ENCODE results near the gene PPP2R5D.

The PPP2R5D gene

GRCh38 chr6:43052842-43053544 is 68.6 kb downstream of the PPP2R5D start:
- DNase-seq: peak; percentile 54

GRCh38 chr6:43053545-43054205 is 69.3 kb downstream of the PPP2R5D start, which contains the start of gene CUL7:
TSS of gene CUL7 (minus strand) at chr6:43053851. CDS start at chr6:43052788, 1,063 bp downstream.
- Histone ChIP-seq H3K23ac (ENCODE audit: low read length) (peak within 1 kb of the TSS; percentile 83), H3K36me3 (ENCODE audit: control insufficient read depth, insufficient read depth, low read length) (peaks cover 2% of the 10 kb centered on the region), H2AK5ac (ENCODE audit: low read length) (peak within 1 kb of the TSS; percentile 68), H3K27ac (ENCODE audit: low read depth, low read length) (peak within 1 kb of the TSS; percentile 81), H3K18ac (ENCODE audit: low read length) (peak within 1 kb of the TSS; percentile 54), H3K79me1 (ENCODE audit: low read length) (peaks cover 21% of the 10 kb centered on the region), H3K9ac (ENCODE audit: low read length) (peak within 1 kb of the TSS; percentile 98), H4K5ac (ENCODE audit: low read length) (no peak within 1 kb of the TSS), H2BK5ac (ENCODE audit: low read length) (peak within 1 kb of the TSS; percentile 90), H2BK15ac (replicated peaks; ENCODE audit: low read depth) (no peak within 1 kb of the TSS), H3K79me2 (ENCODE audit: control insufficient read depth, insufficient read depth, low read length) (peaks cover 12% of the 10 kb centered on the region), H2BK120ac (ENCODE audit: low read depth, low read length) (no peak within 1 kb of the TSS), H3K4me1 (ENCODE audit: control insufficient read depth, low read depth, low read length) (peaks cover 8% of the 10 kb centered on the region), H4K8ac (ENCODE audit: low read depth, low read length) (no peak within 1 kb of the TSS), H3K4ac (ENCODE audit: low read depth, low read length) (peak within 1 kb of the TSS; percentile 95), H3K4me3 (ENCODE audit: low read length) (peak within 1 kb of the TSS; percentile 73), H3K56ac (ENCODE audit: low read length) (peak within 1 kb of the TSS; percentile 94), H3K4me2 (ENCODE audit: low read length) (peak within 1 kb of the TSS; percentile 89), H3K27me3 (ENCODE audit: insufficient read depth, low read length, poor library complexity) (no peaks in the 10 kb centered on the region)
- WGBS (ENCODE audit: extremely low coverage, insufficient coverage, low lambda C conversion rate): 100% methylated on average over 1 of the region's 45 CpGs
- peak; percentile 96 for DNase-seq

More at GRCh38 chr6:43052842-43053544, 68.6 kb downstream of the PPP2R5D start:
- peak overlapping the region; percentile 94 for H3K56ac ChIP-seq (ENCODE audit: low read length)
- peak overlapping the region; percentile 90 for H2BK5ac ChIP-seq (ENCODE audit: low read length)
- H2BK15ac ChIP-seq (replicated peaks; ENCODE audit: low read depth): no peak overlapping the region
- H3K9ac ChIP-seq (ENCODE audit: low read length): peak overlapping the region; percentile 98
- peak overlapping the region; percentile 73 for H3K4me3 ChIP-seq (ENCODE audit: low read length)
- H3K23ac ChIP-seq (ENCODE audit: low read length): peak overlapping the region; percentile 83
- H2AK5ac ChIP-seq (ENCODE audit: low read length): peak overlapping the region; percentile 68
- peak overlapping the region; percentile 89 for H3K4me2 ChIP-seq (ENCODE audit: low read length)
- H4K5ac ChIP-seq (ENCODE audit: low read length): no peak overlapping the region
- peak overlapping the region; percentile 54 for H3K18ac ChIP-seq (ENCODE audit: low read length)
- H3K79me2 ChIP-seq (ENCODE audit: control insufficient read depth, insufficient read depth, low read length): peaks cover 5% of the 10 kb centered on the region
- peak overlapping the region; percentile 95 for H3K4ac ChIP-seq (ENCODE audit: low read depth, low read length)
- H3K79me1 ChIP-seq (ENCODE audit: low read length): peaks cover 14% of the 10 kb centered on the region
- peaks cover 2% of the 10 kb centered on the region for H3K36me3 ChIP-seq (ENCODE audit: control insufficient read depth, insufficient read depth, low read length)
- H3K27ac ChIP-seq (ENCODE audit: low read depth, low read length): peak overlapping the region; percentile 81
- no peaks in the 10 kb centered on the region for H3K27me3 ChIP-seq (ENCODE audit: insufficient read depth, low read length, poor library complexity)
- no peak overlapping the region for H2BK120ac ChIP-seq (ENCODE audit: low read depth, low read length)
- peaks cover 4% of the 10 kb centered on the region for H3K4me1 ChIP-seq (ENCODE audit: control insufficient read depth, low read depth, low read length)
- no peak overlapping the region for H4K8ac ChIP-seq (ENCODE audit: low read depth, low read length)
- WGBS (ENCODE audit: extremely low coverage, insufficient coverage, low lambda C conversion rate): no CpG with 5 or more reads among the region's 22 CpGs

GRCh38 chr6:43054206-43054943 is 70.0 kb downstream of the PPP2R5D start:
- H3K4me3 ChIP-seq (ENCODE audit: low read length): no peak overlapping the region
- no peak overlapping the region for H3K56ac ChIP-seq (ENCODE audit: low read length)
- H3K18ac ChIP-seq (ENCODE audit: low read length): no peak overlapping the region
- H4K8ac ChIP-seq (ENCODE audit: low read depth, low read length): no peak overlapping the region
- WGBS (ENCODE audit: extremely low coverage, insufficient coverage, low lambda C conversion rate): no CpG with 5 or more reads among the region's 17 CpGs
- H3K4me1 ChIP-seq (ENCODE audit: control insufficient read depth, low read depth, low read length): peaks cover 8% of the 10 kb centered on the region
- no peak overlapping the region for H2BK120ac ChIP-seq (ENCODE audit: low read depth, low read length)
- peaks cover 2% of the 10 kb centered on the region for H3K36me3 ChIP-seq (ENCODE audit: control insufficient read depth, insufficient read depth, low read length)
- no peak overlapping the region for H2AK5ac ChIP-seq (ENCODE audit: low read length)
- H2BK15ac ChIP-seq (replicated peaks; ENCODE audit: low read depth): no peak overlapping the region
- H3K9ac ChIP-seq (ENCODE audit: low read length): peak overlapping the region; percentile 39
- H3K4ac ChIP-seq (ENCODE audit: low read depth, low read length): no peak overlapping the region
- DNase-seq: no peak
- peaks cover 16% of the 10 kb centered on the region for H3K79me2 ChIP-seq (ENCODE audit: control insufficient read depth, insufficient read depth, low read length)
- H3K4me2 ChIP-seq (ENCODE audit: low read length): no peak overlapping the region
- peaks cover 24% of the 10 kb centered on the region for H3K79me1 ChIP-seq (ENCODE audit: low read length)
- H2BK5ac ChIP-seq (ENCODE audit: low read length): no peak overlapping the region
- H3K27ac ChIP-seq (ENCODE audit: low read depth, low read length): no peak overlapping the region
- H3K23ac ChIP-seq (ENCODE audit: low read length): no peak overlapping the region
- H3K27me3 ChIP-seq (ENCODE audit: insufficient read depth, low read length, poor library complexity): no peaks in the 10 kb centered on the region
- H4K5ac ChIP-seq (ENCODE audit: low read length): no peak overlapping the region

GRCh38 chr6:43055966-43056365 is 71.6 kb downstream of the PPP2R5D start:
- Histone ChIP-seq H3K36me3 (ENCODE audit: control insufficient read depth, insufficient read depth, low read length) (no peaks in the 10 kb centered on the region), H3K4me1 (ENCODE audit: control insufficient read depth, low read depth, low read length) (peaks cover 10% of the 10 kb centered on the region), H2AK5ac (ENCODE audit: low read length) (no peak overlapping the region), H4K8ac (ENCODE audit: low read depth, low read length) (no peak overlapping the region), H2BK5ac (ENCODE audit: low read length) (no peak overlapping the region), H3K79me2 (ENCODE audit: control insufficient read depth, insufficient read depth, low read length) (peaks cover 16% of the 10 kb centered on the region), H3K27ac (ENCODE audit: low read depth, low read length) (no peak overlapping the region), H3K23ac (ENCODE audit: low read length) (no peak overlapping the region), H3K79me1 (ENCODE audit: low read length) (peaks cover 26% of the 10 kb centered on the region), H3K4ac (ENCODE audit: low read depth, low read length) (no peak overlapping the region), H3K4me2 (ENCODE audit: low read length) (no peak overlapping the region), H4K5ac (ENCODE audit: low read length) (no peak overlapping the region), H3K9ac (ENCODE audit: low read length) (no peak overlapping the region), H2BK120ac (ENCODE audit: low read depth, low read length) (no peak overlapping the region), H3K56ac (ENCODE audit: low read length) (no peak overlapping the region), H2BK15ac (replicated peaks; ENCODE audit: low read depth) (no peak overlapping the region), H3K27me3 (ENCODE audit: insufficient read depth, low read length, poor library complexity) (no peaks in the 10 kb centered on the region), H3K18ac (ENCODE audit: low read length) (no peak overlapping the region), H3K4me3 (ENCODE audit: low read length) (no peak overlapping the region)
- no CpG with 5 or more reads among the region's 8 CpGs for WGBS (ENCODE audit: extremely low coverage, insufficient coverage, low lambda C conversion rate)
- DNase-seq: no peak

- Histone ChIP-seq H3K27me3 (ENCODE audit: insufficient read depth, low read length, poor library complexity) (no peaks in the 10 kb centered on the region), H3K79me1 (ENCODE audit: low read length) (peaks cover 17% of the 10 kb centered on the region), H4K5ac (ENCODE audit: low read length) (no peak overlapping the region), H2AK5ac (ENCODE audit: low read length) (peak overlapping the region; percentile 71), H3K27ac (ENCODE audit: low read depth, low read length) (no peak overlapping the region), H3K4me3 (ENCODE audit: low read length) (peak overlapping the region; percentile 97), H3K36me3 (ENCODE audit: control insufficient read depth, insufficient read depth, low read length) (no peaks in the 10 kb centered on the region), H2BK120ac (ENCODE audit: low read depth, low read length) (no peak overlapping the region), H3K79me2 (ENCODE audit: control insufficient read depth, insufficient read depth, low read length) (peaks cover 13% of the 10 kb centered on the region), H3K4me1 (ENCODE audit: control insufficient read depth, low read depth, low read length) (peaks cover 6% of the 10 kb centered on the region), H3K9ac (ENCODE audit: low read length) (peak overlapping the region; percentile 92), H3K23ac (ENCODE audit: low read length) (no peak overlapping the region), H3K4ac (ENCODE audit: low read depth, low read length) (no peak overlapping the region), H2BK5ac (ENCODE audit: low read length) (no peak overlapping the region), H4K8ac (ENCODE audit: low read depth, low read length) (no peak overlapping the region), H3K56ac (ENCODE audit: low read length) (peak overlapping the region; percentile 95), H3K4me2 (ENCODE audit: low read length) (peak overlapping the region; percentile 98), H3K18ac (ENCODE audit: low read length) (no peak overlapping the region), H2BK15ac (replicated peaks; ENCODE audit: low read depth) (no peak overlapping the region)
- WGBS (ENCODE audit: extremely low coverage, insufficient coverage, low lambda C conversion rate): no CpG with 5 or more reads among the region's 1 CpG
- DNase-seq: no peak
Measured at GRCh38 chr6:43058531-43058930, 74.2 kb downstream of the PPP2R5D start.
